NCI-H1105 (cell line): ENCODE measurements around the gene SMAD7.

Source experiments
- DNase-seq: peaks from one replicate; lab custom pipeline; 2025; lab: John Stamatoyannopoulos, UW

The SMAD7 gene

GRCh38 chr18:48944634-48945033 lies 6.1 kb downstream of the SMAD7 start:
- DNase-seq = no peak

GRCh38 chr18:48943736-48944527 lies 6.8 kb downstream of the SMAD7 start:
- no peak for DNase-seq

DNA sequence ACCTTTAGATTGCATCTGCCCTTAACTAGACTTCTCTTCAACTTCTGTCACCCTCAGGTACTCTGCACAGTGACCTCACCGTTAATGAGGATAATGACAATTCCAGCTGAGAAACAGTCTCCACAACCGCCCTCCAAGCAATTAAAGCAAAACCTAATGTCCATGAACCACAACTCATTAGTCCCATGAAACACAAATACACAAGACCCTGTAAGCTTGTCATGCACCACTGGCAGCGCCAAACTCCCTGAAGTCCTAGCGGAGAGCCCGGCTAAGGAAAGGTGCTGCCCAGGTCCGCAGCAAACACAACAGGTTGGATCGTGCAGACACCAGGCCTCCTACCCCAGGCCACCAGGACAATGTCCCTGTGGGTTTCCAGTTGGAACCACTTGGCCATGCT lies 7.4 kb downstream of the SMAD7 start:
- DNase-seq = no peak

GRCh38 chr18:48942554-48943261 lies 8.1 kb downstream of the SMAD7 start:
- no peak for DNase-seq

DNA sequence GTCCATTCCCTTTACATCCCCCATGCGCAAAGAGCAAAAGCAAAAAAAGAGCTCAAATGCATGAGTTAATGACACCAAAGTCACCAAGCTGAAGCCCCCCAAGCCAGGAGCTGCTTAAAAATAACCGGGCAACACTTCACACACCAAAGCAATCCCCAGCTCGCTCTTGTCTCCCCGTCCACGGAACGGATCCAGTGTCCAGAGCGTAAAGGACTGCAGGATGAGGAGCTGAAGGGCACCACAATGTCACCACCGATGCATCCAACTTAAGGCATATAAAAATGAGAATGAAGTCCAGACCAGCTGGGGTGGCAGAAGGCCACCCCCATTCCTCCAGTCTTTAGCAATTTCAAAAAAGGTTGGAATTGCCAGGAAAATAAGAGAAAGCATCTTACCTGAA lies 8.7 kb downstream of the SMAD7 start:
- no peak for DNase-seq

- DNase-seq = no peak
Observed at GRCh38 chr18:48941672-48942071, 9.1 kb downstream of the SMAD7 start.

- no peak for DNase-seq
Observed at GRCh38 chr18:48940854-48941611, 9.7 kb downstream of the SMAD7 start.

DNA sequence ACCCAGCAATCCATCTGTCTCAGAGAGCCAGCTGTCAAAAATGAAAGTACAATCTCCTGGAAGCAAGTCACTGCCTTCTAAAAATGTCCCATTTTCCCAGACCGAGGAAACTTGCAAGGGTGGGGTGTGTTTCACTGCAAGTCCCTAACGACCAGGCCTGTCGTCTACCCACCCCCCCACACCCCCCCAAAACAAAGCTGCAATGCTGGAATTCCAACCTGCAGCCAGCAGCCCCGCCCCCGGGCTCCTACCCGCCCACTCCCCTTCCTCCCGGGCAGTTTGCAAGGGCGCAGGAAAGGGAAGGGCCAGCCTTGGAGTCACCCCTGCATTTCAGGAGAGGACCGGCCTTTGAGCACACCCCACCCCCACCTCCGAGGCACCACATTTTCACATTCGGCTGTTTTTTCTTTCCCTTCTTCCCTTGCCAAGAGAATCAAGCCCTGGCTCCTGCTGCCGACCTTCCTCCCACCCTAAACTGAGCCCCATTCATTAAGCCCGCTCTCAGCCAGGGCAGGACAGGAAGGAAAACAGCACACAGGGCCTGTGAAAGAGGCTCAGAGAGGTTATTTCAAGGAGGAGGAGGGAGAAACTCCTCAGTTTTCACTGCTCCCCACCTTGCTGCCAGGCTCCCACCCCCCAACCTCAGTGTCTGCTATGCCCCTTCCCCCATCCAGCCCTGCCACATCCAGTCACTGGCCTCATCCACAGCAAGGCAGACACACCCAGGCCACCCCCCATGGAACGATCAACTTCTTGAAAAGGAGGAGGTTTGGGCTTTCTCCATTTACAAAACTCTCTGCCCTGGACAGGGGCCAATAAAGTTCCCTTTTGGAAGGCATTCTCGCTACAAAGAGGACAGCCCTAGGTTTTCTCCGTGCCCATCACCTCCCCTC lies 11.3 kb downstream of the SMAD7 start:
- DNase-seq = no peak

GRCh38 chr18:48938827-48939204 lies 11.9 kb downstream of the SMAD7 start:
- no peak for DNase-seq

- DNase-seq = no peak
Observed at GRCh38 chr18:48937869-48938750, 12.7 kb downstream of the SMAD7 start.

GRCh38 chr18:48935433-48935774 lies 15.4 kb downstream of the SMAD7 start:
- DNase-seq = no peak

- DNase-seq = no peak
Observed at GRCh38 chr18:48934723-48935432, 15.9 kb downstream of the SMAD7 start.

- DNase-seq = no peak
Observed at GRCh38 chr18:48934415-48934722, 16.4 kb downstream of the SMAD7 start.

DNA sequence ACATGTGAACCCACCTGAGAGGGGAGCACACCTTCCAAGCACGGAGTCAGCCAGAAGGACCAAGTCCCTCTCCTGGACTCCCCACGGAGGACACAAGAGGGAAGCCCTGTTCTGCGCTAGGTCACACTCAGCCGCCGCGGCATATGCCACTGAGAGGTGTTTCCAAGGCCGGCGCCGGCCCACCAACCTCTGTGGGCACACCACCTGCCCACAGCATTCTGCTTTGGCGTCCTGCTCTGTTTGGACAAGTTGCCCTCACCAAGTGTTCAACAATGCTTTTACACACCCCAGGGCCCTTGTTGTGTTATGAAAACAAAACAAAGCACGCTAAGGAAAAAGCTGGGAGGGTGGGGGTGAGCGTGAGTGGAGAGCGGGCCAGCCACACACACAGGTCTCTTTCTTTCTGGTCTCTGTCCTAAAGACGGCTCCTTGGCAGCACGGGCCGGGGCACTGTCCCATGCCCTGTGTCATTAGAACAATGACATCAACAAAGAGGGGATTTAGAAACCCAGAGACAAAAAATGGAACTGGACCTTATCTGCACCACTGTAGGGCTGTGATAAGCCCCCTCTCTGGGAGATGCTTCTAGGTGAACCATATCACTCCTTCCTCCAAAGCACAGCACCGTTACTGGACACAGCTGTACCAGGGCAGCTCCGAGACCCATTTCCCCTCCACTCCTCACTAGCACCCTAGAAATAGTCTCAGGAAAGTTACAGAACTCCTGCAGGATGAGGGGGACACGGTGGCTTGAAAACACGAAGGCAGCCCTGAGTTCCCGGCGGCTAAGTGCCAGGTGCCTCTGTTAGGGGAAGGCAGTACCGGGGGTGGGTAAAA lies 17.0 kb downstream of the SMAD7 start:
- DNase-seq = no peak

- no peak for DNase-seq
Observed at GRCh38 chr18:48932822-48933510, 17.8 kb downstream of the SMAD7 start.

DNA sequence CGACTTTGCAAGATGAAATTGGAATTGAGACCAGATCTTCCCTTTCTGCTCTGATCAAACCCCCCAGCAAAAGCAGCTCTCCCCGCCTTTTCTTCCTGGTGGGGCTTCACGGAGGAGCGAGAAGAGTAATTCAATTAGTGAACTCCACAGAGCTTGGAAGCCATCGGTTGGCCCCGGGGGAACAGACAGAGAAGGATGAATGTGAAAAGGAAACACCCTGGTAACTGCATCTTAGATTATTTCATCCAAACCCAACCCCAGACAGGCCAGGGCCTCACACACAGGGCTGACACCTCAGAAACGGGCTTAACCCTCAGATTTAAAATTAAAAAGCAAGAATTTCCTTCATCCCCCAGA lies 18.3 kb downstream of the SMAD7 start:
- no peak for DNase-seq

- no peak for DNase-seq
Observed at GRCh38 chr18:48931680-48932461, 18.9 kb downstream of the SMAD7 start.

GRCh38 chr18:48930926-48931325 lies 19.8 kb downstream of the SMAD7 start:
- DNase-seq = no peak
